HG03460 (cell line): ENCODE data around the gene KCNH8.

Source experiments
- ATAC-seq: cut with Tn5 transposase; IDR thresholded peaks from one replicate; pipeline ENCODE4 v1.9.1; 2021; ENCODE audit not compliant: unreplicated experiment

The KCNH8 gene

DNA sequence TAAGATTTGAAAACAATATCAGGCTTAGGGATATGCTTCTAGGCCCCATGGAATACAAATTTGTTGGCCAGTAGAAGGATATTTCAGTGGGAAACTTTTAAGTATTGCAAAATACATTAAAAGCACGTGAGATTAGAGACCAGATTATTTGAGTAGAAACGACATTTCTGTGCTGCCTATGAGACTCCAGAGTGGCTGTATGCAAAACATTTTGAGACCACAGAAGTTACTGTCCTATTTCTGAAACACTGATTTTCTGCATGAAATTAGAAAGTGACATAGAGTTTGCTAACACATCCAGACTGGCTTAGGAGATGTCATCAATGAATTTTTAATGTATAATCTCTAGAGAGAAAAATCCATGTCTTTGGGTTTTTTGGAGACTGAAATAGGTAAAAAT is 99.8 kb downstream of the KCNH8 start:
- ATAC-seq: no peak

DNA sequence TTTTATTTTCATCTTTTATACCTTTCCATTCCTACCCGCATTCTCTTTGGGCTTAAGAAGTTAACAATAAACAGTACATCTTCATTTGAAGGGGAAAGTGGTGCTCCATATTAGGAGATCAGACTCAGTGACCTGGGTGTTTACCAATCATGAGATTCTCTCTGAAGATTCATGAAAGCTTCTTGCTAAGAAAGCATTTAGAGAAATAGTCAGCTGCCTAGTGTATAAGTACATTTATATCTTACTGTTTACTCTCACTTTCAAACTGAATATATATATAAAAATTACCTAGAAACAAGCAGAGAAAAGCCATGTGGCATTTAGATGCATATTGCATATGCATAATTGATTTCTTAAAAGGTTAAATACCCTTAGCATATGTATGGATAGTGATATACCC is 100.5 kb downstream of the KCNH8 start:
- ATAC-seq: no peak

GRCh38 chr3:19250959-19251610 is 102.8 kb downstream of the KCNH8 start:
- no peak for ATAC-seq

- no peak for ATAC-seq
Observed at GRCh38 chr3:19254189-19254588, 105.9 kb downstream of the KCNH8 start.

- ATAC-seq: no peak
Observed at GRCh38 chr3:19254784-19255338, 106.6 kb downstream of the KCNH8 start.

- no peak for ATAC-seq
Observed at GRCh38 chr3:19256313-19256712, 108.0 kb downstream of the KCNH8 start.

DNA sequence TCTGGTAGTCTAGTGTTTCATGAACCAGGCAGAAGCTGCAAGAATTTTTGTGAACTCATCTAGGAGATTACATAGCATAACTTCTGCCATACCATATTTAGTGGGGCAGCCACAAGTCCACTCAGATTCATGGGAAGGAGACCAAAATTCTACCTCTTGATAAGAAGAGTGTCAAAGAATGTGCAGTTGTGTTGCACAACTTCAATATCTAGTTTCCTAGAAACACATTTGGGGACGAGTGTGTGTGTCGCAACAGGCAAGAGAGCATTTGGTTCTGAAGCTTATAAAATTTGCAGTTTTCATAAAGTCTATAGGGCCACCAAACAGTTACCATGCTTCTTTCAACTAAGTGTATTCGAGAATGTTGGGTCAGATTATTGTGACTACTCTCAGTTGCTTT is 115.3 kb downstream of the KCNH8 start:
- no peak for ATAC-seq

- no peak for ATAC-seq
Observed at GRCh38 chr3:19264424-19264823, 116.1 kb downstream of the KCNH8 start.

GRCh38 chr3:19267040-19267439 is 118.7 kb downstream of the KCNH8 start:
- no peak for ATAC-seq

DNA sequence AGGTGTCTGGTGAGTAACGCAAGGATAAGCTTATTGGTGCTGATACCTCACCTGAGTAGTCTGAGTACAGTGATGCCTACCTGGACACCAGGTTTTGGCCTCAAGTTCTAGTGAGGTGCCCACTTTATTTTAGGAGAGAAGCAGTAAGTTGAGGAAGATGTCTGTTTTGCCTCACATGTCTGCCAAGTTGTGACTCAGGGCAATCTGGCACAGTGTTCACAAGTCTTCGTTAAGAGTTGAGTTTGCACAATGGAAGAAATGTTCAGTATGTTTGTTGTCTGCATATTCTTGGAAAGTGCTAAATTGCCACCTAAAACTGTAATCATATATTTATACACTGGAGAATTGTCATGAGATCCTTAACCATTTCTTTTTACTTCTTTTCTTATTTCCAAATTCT is 122.2 kb downstream of the KCNH8 start:
- ATAC-seq: no peak

DNA sequence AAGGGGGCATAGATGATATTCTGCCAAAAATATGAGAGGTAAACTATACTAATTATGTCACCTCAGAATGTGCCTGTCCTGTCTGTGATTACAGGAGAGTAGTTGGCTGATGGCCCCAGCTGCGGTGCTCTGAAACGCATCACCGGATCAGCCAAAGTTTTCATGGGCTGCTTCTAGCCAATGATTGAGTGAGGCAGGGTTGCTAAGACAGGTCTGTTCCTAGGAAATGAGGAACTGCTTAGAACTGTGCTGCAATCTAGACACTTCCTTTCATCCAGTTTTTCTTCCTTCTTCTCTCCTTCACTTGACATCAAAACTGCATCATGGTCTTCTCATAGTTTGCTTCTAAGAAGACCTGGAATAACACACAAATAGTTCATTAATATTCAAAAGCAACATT is 124.0 kb downstream of the KCNH8 start:
- no peak for ATAC-seq

GRCh38 chr3:19273091-19273490 is 124.8 kb downstream of the KCNH8 start:
- ATAC-seq: no peak

DNA sequence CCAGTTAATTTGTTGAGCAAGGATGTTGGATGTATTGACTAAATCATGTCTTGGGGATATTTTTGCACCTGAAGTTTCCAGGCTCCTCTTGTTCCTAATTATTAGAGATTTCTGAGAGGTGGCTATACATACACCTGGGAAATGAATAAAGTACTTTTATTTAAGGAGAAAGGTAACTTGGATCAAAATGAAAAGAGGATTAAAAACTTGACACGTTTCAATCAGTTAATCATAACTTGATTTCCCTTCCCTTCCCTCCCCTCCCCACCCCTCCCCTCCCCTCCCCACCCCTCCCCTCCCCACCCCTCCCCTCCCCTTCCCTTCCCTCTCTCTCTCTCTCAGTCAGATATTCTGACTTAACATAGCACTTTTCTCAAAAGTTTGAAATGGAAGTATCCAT is 126.3 kb downstream of the KCNH8 start:
- no peak for ATAC-seq

DNA sequence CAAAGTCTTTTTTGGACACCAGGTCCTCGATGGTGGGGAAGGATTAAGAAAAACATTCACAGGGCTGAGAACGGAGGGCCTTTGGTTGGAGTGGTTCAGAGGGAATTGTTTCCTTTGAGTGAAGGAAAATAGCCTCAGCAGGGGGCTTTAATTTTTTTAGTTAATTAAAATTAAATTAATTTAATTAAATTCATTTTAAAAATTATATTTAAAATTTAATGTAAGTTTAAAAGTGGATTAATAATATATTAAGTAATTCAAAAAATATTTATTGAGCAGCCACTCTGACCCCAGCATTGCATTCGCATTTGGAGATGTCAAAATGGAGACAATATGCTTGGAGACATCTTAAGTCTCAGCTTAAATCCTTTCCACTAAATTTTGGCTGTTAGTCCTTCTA is 136.7 kb downstream of the KCNH8 start:
- no peak for ATAC-seq

DNA sequence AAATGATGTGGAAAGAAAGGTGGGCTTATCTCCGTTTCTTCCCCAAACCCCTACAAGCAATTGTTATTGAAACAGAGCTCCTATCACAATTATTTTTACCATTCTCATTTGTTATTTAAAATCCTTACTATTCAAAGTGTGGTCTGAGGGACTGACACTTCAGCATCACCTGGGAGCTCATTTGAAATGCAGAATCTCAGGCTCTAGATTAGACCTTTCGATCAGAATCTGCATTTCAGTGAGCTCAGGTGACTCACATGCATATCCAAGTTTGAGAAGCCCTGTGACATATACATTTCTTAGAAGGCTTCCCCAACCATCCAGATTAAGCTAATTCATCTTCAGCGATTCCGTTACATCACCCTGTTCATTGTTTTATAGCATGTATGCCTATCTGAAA is 145.0 kb downstream of the KCNH8 start:
- no peak for ATAC-seq

GRCh38 chr3:19295208-19295607 is 146.9 kb downstream of the KCNH8 start:
- no peak for ATAC-seq

GRCh38 chr3:19331931-19332330 is 183.6 kb downstream of the KCNH8 start:
- ATAC-seq: no peak

DNA sequence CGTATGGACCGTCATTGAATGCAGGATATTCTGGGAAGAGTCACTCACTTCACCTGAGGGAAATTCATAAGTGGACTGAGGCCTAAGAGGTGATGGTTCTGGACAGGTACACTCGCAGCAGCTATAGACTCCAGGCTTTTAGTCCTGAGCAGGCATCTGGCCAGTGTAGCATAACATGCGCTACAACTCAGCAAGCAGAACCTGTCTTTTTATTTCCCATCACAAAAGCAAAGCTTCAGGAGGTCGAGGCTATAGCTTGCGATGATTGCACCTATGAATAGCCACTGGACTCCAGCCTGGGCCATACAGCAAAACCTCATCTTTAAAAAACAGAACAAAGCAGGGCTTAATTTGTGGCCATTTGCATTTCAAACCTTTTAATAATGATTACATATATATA is 185.8 kb downstream of the KCNH8 start:
- no peak for ATAC-seq

GRCh38 chr3:19338769-19339168 is 190.5 kb downstream of the KCNH8 start:
- ATAC-seq: no peak

DNA sequence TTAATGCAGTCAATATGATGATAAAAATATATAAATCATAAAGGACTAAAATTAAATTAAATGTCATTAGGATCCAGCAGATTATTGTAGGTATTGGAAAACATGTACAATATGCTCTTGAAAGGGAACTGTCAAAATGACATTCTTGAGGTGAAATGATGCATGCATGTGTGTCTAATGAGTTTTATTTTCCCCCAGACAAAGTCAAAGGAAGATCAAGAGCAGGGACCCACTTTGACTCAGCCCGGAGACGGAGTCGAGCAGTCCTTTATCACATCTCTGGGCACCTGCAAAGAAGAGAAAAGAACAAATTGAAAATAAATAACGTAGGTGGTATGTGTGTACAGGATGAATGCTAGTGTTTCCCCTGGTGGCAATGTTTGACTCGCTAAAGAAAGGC is 194.1 kb downstream of the KCNH8 start:
- no peak for ATAC-seq

DNA sequence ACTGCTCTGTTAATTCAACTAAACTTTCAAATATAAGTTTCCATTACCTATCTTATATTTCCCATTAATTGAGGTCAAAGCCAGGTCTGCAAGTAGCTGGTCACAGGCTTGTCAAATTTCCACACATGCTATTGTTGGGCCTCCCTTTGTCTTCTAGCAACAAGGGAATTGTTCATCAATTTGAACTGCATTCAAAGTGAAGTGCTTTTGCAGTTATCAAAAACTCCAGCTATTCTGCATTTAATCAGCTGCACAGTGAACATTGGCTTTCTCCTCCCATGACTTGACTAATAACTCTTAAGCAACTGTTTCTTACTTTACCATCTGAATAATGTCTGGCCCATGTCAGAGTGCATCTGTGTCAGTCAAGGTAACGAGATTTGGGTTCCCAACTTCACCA is 198.4 kb downstream of the KCNH8 start:
- ATAC-seq: no peak

GRCh38 chr3:19347671-19348070 is 199.4 kb downstream of the KCNH8 start:
- ATAC-seq: no peak

DNA sequence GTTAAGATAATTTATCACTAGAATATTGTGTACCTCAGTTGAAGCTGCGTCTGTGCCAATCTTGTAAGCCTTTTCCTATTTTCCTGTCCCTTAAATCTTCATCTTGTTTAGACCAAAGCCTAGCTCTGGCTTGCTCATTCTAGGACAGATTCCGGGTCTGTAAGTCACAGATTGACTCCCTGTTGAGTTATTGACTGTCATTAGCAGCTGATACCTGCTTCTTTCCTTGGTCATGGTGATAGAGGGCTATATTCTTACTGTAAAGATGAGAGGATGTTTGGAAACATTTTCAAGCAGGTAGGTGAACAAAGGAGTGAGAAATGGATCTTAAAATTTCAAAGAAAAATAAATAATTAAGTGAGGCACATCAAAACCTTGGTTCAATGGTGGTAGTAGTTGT is 200.2 kb downstream of the KCNH8 start:
- no peak for ATAC-seq
